Ishikawa (cell line): ENCODE measurements around the gene IGF1R.

Experiments used
- CEBPB ChIP-seq: IDR thresholded peaks from 2 replicates; pipeline ENCODE4 v1.6.1; 2012
- CREB1 ChIP-seq: IDR thresholded peaks from 2 replicates; pipeline ENCODE4 v1.6.1; 2012; ENCODE audit warnings: low read depth
- EGR1 ChIP-seq: IDR thresholded peaks from 2 replicates; pipeline ENCODE4 v1.6.1; 2012
- EP300 ChIP-seq: IDR thresholded peaks from 2 replicates; pipeline ENCODE4 v1.6.1; 2012; ENCODE audit warnings: borderline replicate concordance
- FOXM1 ChIP-seq: IDR thresholded peaks from 2 replicates; pipeline ENCODE4 v1.6.1; 2012; ENCODE audit warnings: low read depth, borderline replicate concordance
- RAD21 ChIP-seq: IDR thresholded peaks from 2 replicates; pipeline ENCODE4 v1.6.1; 2012; ENCODE audit warnings: low read depth
- TCF12 ChIP-seq: IDR thresholded peaks from 2 replicates; pipeline ENCODE4 v1.6.1; 2012; ENCODE audit warnings: low read depth
- TEAD4 ChIP-seq: IDR thresholded peaks from 2 replicates; pipeline ENCODE4 v1.6.1; 2012
- USF1 ChIP-seq: IDR thresholded peaks from 2 replicates; pipeline ENCODE4 v1.6.1; 2012
- YY1 ChIP-seq: IDR thresholded peaks from 2 replicates; pipeline ENCODE4 v1.6.1; 2012; ENCODE audit warnings: low read depth
- TF ChIP-seq, protein P1 (sequence below): IDR thresholded peaks from 2 replicates; pipeline ENCODE4 v1.6.1; 2012
- TF ChIP-seq, protein P2 (sequence below): IDR thresholded peaks from 2 replicates; pipeline ENCODE4 v1.6.1; 2012; ENCODE audit warnings: low read depth, mild to moderate bottlenecking

GRCh38 chr15:98635848-98636247 lies 12.5 kb upstream of the IGF1R start:
- TF ChIP-seq YY1 (no peak), RAD21 (no peak), FOXM1 (no peak), TCF12 (no peak), CEBPB (no peak), CREB1 (no peak), EP300 (no peak), EGR1 (no peak), TEAD4 (no peak), USF1 (no peak)
- TF ChIP-seq, protein P1, sequence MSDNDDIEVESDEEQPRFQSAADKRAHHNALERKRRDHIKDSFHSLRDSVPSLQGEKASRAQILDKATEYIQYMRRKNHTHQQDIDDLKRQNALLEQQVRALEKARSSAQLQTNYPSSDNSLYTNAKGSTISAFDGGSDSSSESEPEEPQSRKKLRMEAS, result no peak
- TF ChIP-seq, protein P2, sequence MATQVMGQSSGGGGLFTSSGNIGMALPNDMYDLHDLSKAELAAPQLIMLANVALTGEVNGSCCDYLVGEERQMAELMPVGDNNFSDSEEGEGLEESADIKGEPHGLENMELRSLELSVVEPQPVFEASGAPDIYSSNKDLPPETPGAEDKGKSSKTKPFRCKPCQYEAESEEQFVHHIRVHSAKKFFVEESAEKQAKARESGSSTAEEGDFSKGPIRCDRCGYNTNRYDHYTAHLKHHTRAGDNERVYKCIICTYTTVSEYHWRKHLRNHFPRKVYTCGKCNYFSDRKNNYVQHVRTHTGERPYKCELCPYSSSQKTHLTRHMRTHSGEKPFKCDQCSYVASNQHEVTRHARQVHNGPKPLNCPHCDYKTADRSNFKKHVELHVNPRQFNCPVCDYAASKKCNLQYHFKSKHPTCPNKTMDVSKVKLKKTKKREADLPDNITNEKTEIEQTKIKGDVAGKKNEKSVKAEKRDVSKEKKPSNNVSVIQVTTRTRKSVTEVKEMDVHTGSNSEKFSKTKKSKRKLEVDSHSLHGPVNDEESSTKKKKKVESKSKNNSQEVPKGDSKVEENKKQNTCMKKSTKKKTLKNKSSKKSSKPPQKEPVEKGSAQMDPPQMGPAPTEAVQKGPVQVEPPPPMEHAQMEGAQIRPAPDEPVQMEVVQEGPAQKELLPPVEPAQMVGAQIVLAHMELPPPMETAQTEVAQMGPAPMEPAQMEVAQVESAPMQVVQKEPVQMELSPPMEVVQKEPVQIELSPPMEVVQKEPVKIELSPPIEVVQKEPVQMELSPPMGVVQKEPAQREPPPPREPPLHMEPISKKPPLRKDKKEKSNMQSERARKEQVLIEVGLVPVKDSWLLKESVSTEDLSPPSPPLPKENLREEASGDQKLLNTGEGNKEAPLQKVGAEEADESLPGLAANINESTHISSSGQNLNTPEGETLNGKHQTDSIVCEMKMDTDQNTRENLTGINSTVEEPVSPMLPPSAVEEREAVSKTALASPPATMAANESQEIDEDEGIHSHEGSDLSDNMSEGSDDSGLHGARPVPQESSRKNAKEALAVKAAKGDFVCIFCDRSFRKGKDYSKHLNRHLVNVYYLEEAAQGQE, result no peak
